Measurements from ENCODE around the gene LRRC26. TPM values are rescaled to one million over a fixed set of nuclear protein-coding genes. Genes with fewer than 3 reads are reported as not detected.

The LRRC26 gene
- total and polyA plus RNA-seq, 5 donors from 2014 or later, result not detected

GRCh38 chr9:137213160-137214060, 43.6 kb upstream of the LRRC26 start:
- Histone ChIP-seq H3K27ac (ENCODE audit: insufficient read depth, low read length, poor library complexity, severe bottlenecking) (no peak overlapping the region), H3K4me1 (ENCODE audit: control insufficient read depth, insufficient read depth, low read length, poor library complexity, severe bottlenecking) (no peaks in the 10 kb centered on the region), H3K27me3 (ENCODE audit: control insufficient read depth, insufficient read depth, low read length) (no peaks in the 10 kb centered on the region), H3K36me3 (ENCODE audit: control insufficient read depth, insufficient read depth, low read length) (peaks cover 5% of the 10 kb centered on the region), H3K9me3 (ENCODE audit: control insufficient read depth in 2 of 2, low read length in 2 of 2) (no peaks in the 10 kb centered on the region), H3K4me3 (ENCODE audit: low read depth, low read length) (no peak overlapping the region)
- Mint-ChIP-seq H3K4me3 (no peak overlapping the region), H3K4me1 (peaks cover 0 to 2% (median 0%) of the 10 kb centered on the region in 4 donors), H3K36me3 (peaks cover 6% of the 10 kb centered on the region), H3K27ac (no peak overlapping the region), H3K9me3 (peaks cover 0 to 1% (median 0%) of the 10 kb centered on the region in 7 donors), H3K27me3 (no peaks in the 10 kb centered on the region)
- DNase-seq (no peak), ATAC-seq (ENCODE audit: low read depth in 2 of 2) (no peak)

- no peak for DNase-seq
- no peaks in the 10 kb centered on the region for H3K4me1 ChIP-seq (ENCODE audit: control insufficient read depth, insufficient read depth, low read length, poor library complexity, severe bottlenecking)
- Mint-ChIP-seq H3K27me3 (no peaks in the 10 kb centered on the region), H3K9me3 (peaks cover 0 to 1% (median 0%) of the 10 kb centered on the region in 7 donors), H3K4me3 (no peak overlapping the region), H3K36me3 (peaks cover 7% of the 10 kb centered on the region), H3K27ac (no peak overlapping the region), H3K4me1 (peaks cover 0 to 3% (median 3%) of the 10 kb centered on the region in 4 donors)
- H3K36me3 ChIP-seq (ENCODE audit: control insufficient read depth, insufficient read depth, low read length), result peaks cover 5% of the 10 kb centered on the region
- no peak overlapping the region for H3K4me3 ChIP-seq (ENCODE audit: low read depth, low read length)
- ATAC-seq (ENCODE audit: low read depth in 2 of 2), result no peak
- H3K9me3 ChIP-seq (ENCODE audit: control insufficient read depth in 2 of 2, low read length in 2 of 2), result no peaks in the 10 kb centered on the region
- no peaks in the 10 kb centered on the region for H3K27me3 ChIP-seq (ENCODE audit: control insufficient read depth, insufficient read depth, low read length)
- no peak overlapping the region for H3K27ac ChIP-seq (ENCODE audit: insufficient read depth, low read length, poor library complexity, severe bottlenecking)
Observed at GRCh38 chr9:137212520-137212919, 42.7 kb upstream of the LRRC26 start.

- H3K36me3 Mint-ChIP-seq, result peaks cover 13% of the 10 kb centered on the region
- peaks cover 0 to 1% (median 0%) of the 10 kb centered on the region in 7 donors for H3K9me3 Mint-ChIP-seq
Observed at GRCh38 chr9:137211532-137211931, 41.7 kb upstream of the LRRC26 start.

GRCh38 chr9:137206602-137207001, 36.8 kb upstream of the LRRC26 start:
- Histone ChIP-seq H3K4me3 (ENCODE audit: low read depth, low read length) (peak overlapping the region; percentile 87), H3K4me1 (ENCODE audit: control insufficient read depth, insufficient read depth, low read length, poor library complexity, severe bottlenecking) (peaks cover 34% of the 10 kb centered on the region), H3K27me3 (ENCODE audit: control insufficient read depth, insufficient read depth, low read length) (no peaks in the 10 kb centered on the region), H3K36me3 (ENCODE audit: control insufficient read depth, insufficient read depth, low read length) (peaks cover 5% of the 10 kb centered on the region), H3K27ac (ENCODE audit: insufficient read depth, low read length, poor library complexity, severe bottlenecking) (peak overlapping the region; percentile 83), H3K9me3 (ENCODE audit: control insufficient read depth in 2 of 2, low read length in 2 of 2) (no peaks in the 10 kb centered on the region)
- H3K27ac Mint-ChIP-seq, result peak overlapping the region; percentile 81 to 92 (median 90)
- DNase-seq (no peak), ATAC-seq (ENCODE audit: low read depth in 2 of 2) (no peak)
- H3K36me3 Mint-ChIP-seq, result peaks cover 13% of the 10 kb centered on the region
- peak overlapping the region; percentile 91 to 96 (median 93) for H3K4me3 Mint-ChIP-seq
- H3K4me1 Mint-ChIP-seq, result peaks cover 0 to 50% (median 28%) of the 10 kb centered on the region in 4 donors
- no peaks in the 10 kb centered on the region for H3K27me3 Mint-ChIP-seq
- H3K9me3 Mint-ChIP-seq, result peaks cover 0 to 1% (median 0%) of the 10 kb centered on the region in 7 donors

More at GRCh38 chr9:137211532-137211931, 41.7 kb upstream of the LRRC26 start:
- peaks cover 5% of the 10 kb centered on the region for H3K36me3 ChIP-seq (ENCODE audit: control insufficient read depth, insufficient read depth, low read length)
- no peak overlapping the region for H3K27ac ChIP-seq (ENCODE audit: insufficient read depth, low read length, poor library complexity, severe bottlenecking)
- peaks cover 5% of the 10 kb centered on the region for H3K4me1 ChIP-seq (ENCODE audit: control insufficient read depth, insufficient read depth, low read length, poor library complexity, severe bottlenecking)
- Mint-ChIP-seq H3K27ac (peak overlapping the region in 1 of 3 donors; percentile 76), H3K27me3 (no peaks in the 10 kb centered on the region), H3K4me3 (peak overlapping the region in 1 of 4 donors; percentile 76), H3K4me1 (peaks cover 0 to 13% (median 10%) of the 10 kb centered on the region in 4 donors)
- DNase-seq (no peak), ATAC-seq (ENCODE audit: low read depth in 2 of 2) (no peak)
- no peaks in the 10 kb centered on the region for H3K9me3 ChIP-seq (ENCODE audit: control insufficient read depth in 2 of 2, low read length in 2 of 2)
- H3K27me3 ChIP-seq (ENCODE audit: control insufficient read depth, insufficient read depth, low read length), result no peaks in the 10 kb centered on the region
- no peak overlapping the region for H3K4me3 ChIP-seq (ENCODE audit: low read depth, low read length)

GRCh38 chr9:137205126-137206069, 35.5 kb upstream of the LRRC26 start, which contains the start of the genes NDOR1 and TMEM203:
NDOR1 (plus strand) TSS chr9:137205700; CDS start chr9:137205778, 78 bp downstream.
TMEM203 (minus strand) TSS chr9:137205648; CDS start chr9:137205414, 234 bp downstream.
- peak; percentile 41 to 43 for ATAC-seq (ENCODE audit: low read depth in 2 of 2)
- peaks cover 2% of the 10 kb centered on the region for H3K36me3 ChIP-seq (ENCODE audit: control insufficient read depth, insufficient read depth, low read length)
- H3K36me3 Mint-ChIP-seq, result peaks cover 13% of the 10 kb centered on the region
- peak within 1 kb of the TSS; percentile 91 to 96 (median 93) for H3K4me3 Mint-ChIP-seq
- peak within 1 kb of the TSS; percentile 87 for H3K4me3 ChIP-seq (ENCODE audit: low read depth, low read length)
- peaks cover 0 to 59% (median 30%) of the 10 kb centered on the region in 4 donors for H3K4me1 Mint-ChIP-seq
- peak within 1 kb of the TSS; percentile 90 to 97 (median 94) for H3K27ac Mint-ChIP-seq
- no peaks in the 10 kb centered on the region for H3K27me3 Mint-ChIP-seq
- H3K27ac ChIP-seq (ENCODE audit: insufficient read depth, low read length, poor library complexity, severe bottlenecking), result peak within 1 kb of the TSS; percentile 83
- no peaks in the 10 kb centered on the region for H3K9me3 Mint-ChIP-seq
- peak; percentile 91 to 94 (median 91) for DNase-seq
- no peaks in the 10 kb centered on the region for H3K27me3 ChIP-seq (ENCODE audit: control insufficient read depth, insufficient read depth, low read length)
- H3K4me1 ChIP-seq (ENCODE audit: control insufficient read depth, insufficient read depth, low read length, poor library complexity, severe bottlenecking), result peaks cover 41% of the 10 kb centered on the region
- no peaks in the 10 kb centered on the region for H3K9me3 ChIP-seq (ENCODE audit: control insufficient read depth in 2 of 2, low read length in 2 of 2)

GRCh38 chr9:137204731-137205125, 34.9 kb upstream of the LRRC26 start:
- H3K4me1 ChIP-seq (ENCODE audit: control insufficient read depth, insufficient read depth, low read length, poor library complexity, severe bottlenecking), result peaks cover 42% of the 10 kb centered on the region
- ATAC-seq (ENCODE audit: low read depth in 2 of 2) (no peak), DNase-seq (no peak)
- Mint-ChIP-seq H3K9me3 (no peaks in the 10 kb centered on the region), H3K27me3 (no peaks in the 10 kb centered on the region), H3K4me3 (peak overlapping the region; percentile 90 to 96 (median 93)), H3K4me1 (peaks cover 0 to 59% (median 30%) of the 10 kb centered on the region in 4 donors), H3K36me3 (peaks cover 13% of the 10 kb centered on the region), H3K27ac (peak overlapping the region; percentile 90 to 97 (median 94))
- no peaks in the 10 kb centered on the region for H3K36me3 ChIP-seq (ENCODE audit: control insufficient read depth, insufficient read depth, low read length)
- no peaks in the 10 kb centered on the region for H3K9me3 ChIP-seq (ENCODE audit: control insufficient read depth in 2 of 2, low read length in 2 of 2)
- peak overlapping the region; percentile 79 for H3K4me3 ChIP-seq (ENCODE audit: low read depth, low read length)
- H3K27me3 ChIP-seq (ENCODE audit: control insufficient read depth, insufficient read depth, low read length), result no peaks in the 10 kb centered on the region
- peak overlapping the region; percentile 83 for H3K27ac ChIP-seq (ENCODE audit: insufficient read depth, low read length, poor library complexity, severe bottlenecking)

GRCh38 chr9:137202966-137203365, 33.1 kb upstream of the LRRC26 start:
- Mint-ChIP-seq H3K9me3 (no peaks in the 10 kb centered on the region), H3K27ac (no peak overlapping the region), H3K4me1 (peaks cover 0 to 64% (median 30%) of the 10 kb centered on the region in 4 donors), H3K4me3 (peak overlapping the region in 2 of 4 donors; percentile 36 to 96), H3K36me3 (peaks cover 7% of the 10 kb centered on the region), H3K27me3 (no peaks in the 10 kb centered on the region)
- DNase-seq (no peak), ATAC-seq (ENCODE audit: low read depth in 2 of 2) (no peak)
- no peaks in the 10 kb centered on the region for H3K36me3 ChIP-seq (ENCODE audit: control insufficient read depth, insufficient read depth, low read length)
- H3K9me3 ChIP-seq (ENCODE audit: control insufficient read depth in 2 of 2, low read length in 2 of 2), result no peaks in the 10 kb centered on the region
- no peaks in the 10 kb centered on the region for H3K27me3 ChIP-seq (ENCODE audit: control insufficient read depth, insufficient read depth, low read length)
- H3K27ac ChIP-seq (ENCODE audit: insufficient read depth, low read length, poor library complexity, severe bottlenecking), result no peak overlapping the region
- H3K4me3 ChIP-seq (ENCODE audit: low read depth, low read length), result no peak overlapping the region
- H3K4me1 ChIP-seq (ENCODE audit: control insufficient read depth, insufficient read depth, low read length, poor library complexity, severe bottlenecking), result peaks cover 48% of the 10 kb centered on the region
